Ishikawa (cell line): Measurements from ENCODE around the gene TOP1.

Source experiments
- CEBPB ChIP-seq: IDR thresholded peaks from 2 replicates; pipeline ENCODE4 v1.6.1; 2012
- CREB1 ChIP-seq: IDR thresholded peaks from 2 replicates; pipeline ENCODE4 v1.6.1; 2012; ENCODE audit warnings: low read depth
- EGR1 ChIP-seq: IDR thresholded peaks from 2 replicates; pipeline ENCODE4 v1.6.1; 2012
- EP300 ChIP-seq: IDR thresholded peaks from 2 replicates; pipeline ENCODE4 v1.6.1; 2012; ENCODE audit warnings: borderline replicate concordance
- FOXM1 ChIP-seq: IDR thresholded peaks from 2 replicates; pipeline ENCODE4 v1.6.1; 2012; ENCODE audit warnings: low read depth, borderline replicate concordance
- NFIC ChIP-seq: IDR thresholded peaks from 2 replicates; pipeline ENCODE4 v1.6.1; 2012
- RAD21 ChIP-seq: IDR thresholded peaks from 2 replicates; pipeline ENCODE4 v1.6.1; 2012; ENCODE audit warnings: low read depth
- TAF1 ChIP-seq: IDR thresholded peaks from 2 replicates; pipeline ENCODE4 v1.6.1; 2012; ENCODE audit warnings: low read depth, mild to moderate bottlenecking
- TCF12 ChIP-seq: IDR thresholded peaks from 2 replicates; pipeline ENCODE4 v1.6.1; 2012; ENCODE audit warnings: low read depth
- TEAD4 ChIP-seq: IDR thresholded peaks from 2 replicates; pipeline ENCODE4 v1.6.1; 2012
- YY1 ChIP-seq: IDR thresholded peaks from 2 replicates; pipeline ENCODE4 v1.6.1; 2012; ENCODE audit warnings: low read depth
- ZBTB7A ChIP-seq: IDR thresholded peaks from 2 replicates; pipeline ENCODE4 v1.6.1; 2012; ENCODE audit warnings: low read depth
- TF ChIP-seq, protein P1 (sequence below): IDR thresholded peaks from 2 replicates; pipeline ENCODE4 v1.6.1; 2012; ENCODE audit warnings: low read depth, mild to moderate bottlenecking
- TF ChIP-seq, protein P2 (sequence below): IDR thresholded peaks from 2 replicates; pipeline ENCODE4 v1.6.1; 2012
- TF ChIP-seq, protein P3 (sequence below): IDR thresholded peaks from 2 replicates; pipeline ENCODE4 v1.6.1; 2012

Gene TOP1

DNA sequence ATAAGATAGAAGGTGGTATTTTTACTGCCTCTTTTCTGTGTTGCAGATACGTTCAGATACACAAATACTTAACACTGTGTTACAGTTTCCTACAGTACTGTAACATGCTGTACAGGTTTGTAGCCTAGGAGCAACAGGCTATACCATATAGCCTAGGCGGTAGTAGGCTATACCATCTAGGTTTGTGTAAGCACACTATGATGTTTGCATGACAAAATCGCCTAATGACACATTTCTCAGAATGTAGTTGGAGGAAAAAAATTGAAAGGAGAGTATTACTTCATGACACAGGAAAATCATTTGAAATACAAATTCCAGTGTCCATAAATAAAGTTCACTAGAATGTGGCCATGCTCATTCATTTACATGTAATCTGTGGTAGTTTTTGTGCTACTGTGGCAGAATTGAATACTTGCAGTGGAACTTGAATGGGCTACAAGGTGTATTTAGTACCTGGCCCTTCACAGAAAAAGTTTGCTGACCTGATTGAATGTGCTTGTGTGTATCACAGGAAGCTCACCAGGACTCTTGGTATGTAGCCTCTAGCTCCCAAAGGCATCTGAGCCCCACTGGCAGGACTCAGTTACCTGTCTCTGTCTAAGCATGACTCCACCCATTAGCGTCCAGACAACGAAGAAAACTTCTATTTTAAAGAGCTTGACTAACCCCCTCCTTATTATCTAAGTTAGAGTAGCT, 18.8 kb downstream of the TOP1 start:
- no peak for TF ChIP-seq NFIC
- TF ChIP-seq ZBTB7A: no peak
- TF ChIP-seq, protein P1, sequence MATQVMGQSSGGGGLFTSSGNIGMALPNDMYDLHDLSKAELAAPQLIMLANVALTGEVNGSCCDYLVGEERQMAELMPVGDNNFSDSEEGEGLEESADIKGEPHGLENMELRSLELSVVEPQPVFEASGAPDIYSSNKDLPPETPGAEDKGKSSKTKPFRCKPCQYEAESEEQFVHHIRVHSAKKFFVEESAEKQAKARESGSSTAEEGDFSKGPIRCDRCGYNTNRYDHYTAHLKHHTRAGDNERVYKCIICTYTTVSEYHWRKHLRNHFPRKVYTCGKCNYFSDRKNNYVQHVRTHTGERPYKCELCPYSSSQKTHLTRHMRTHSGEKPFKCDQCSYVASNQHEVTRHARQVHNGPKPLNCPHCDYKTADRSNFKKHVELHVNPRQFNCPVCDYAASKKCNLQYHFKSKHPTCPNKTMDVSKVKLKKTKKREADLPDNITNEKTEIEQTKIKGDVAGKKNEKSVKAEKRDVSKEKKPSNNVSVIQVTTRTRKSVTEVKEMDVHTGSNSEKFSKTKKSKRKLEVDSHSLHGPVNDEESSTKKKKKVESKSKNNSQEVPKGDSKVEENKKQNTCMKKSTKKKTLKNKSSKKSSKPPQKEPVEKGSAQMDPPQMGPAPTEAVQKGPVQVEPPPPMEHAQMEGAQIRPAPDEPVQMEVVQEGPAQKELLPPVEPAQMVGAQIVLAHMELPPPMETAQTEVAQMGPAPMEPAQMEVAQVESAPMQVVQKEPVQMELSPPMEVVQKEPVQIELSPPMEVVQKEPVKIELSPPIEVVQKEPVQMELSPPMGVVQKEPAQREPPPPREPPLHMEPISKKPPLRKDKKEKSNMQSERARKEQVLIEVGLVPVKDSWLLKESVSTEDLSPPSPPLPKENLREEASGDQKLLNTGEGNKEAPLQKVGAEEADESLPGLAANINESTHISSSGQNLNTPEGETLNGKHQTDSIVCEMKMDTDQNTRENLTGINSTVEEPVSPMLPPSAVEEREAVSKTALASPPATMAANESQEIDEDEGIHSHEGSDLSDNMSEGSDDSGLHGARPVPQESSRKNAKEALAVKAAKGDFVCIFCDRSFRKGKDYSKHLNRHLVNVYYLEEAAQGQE: no peak

DNA sequence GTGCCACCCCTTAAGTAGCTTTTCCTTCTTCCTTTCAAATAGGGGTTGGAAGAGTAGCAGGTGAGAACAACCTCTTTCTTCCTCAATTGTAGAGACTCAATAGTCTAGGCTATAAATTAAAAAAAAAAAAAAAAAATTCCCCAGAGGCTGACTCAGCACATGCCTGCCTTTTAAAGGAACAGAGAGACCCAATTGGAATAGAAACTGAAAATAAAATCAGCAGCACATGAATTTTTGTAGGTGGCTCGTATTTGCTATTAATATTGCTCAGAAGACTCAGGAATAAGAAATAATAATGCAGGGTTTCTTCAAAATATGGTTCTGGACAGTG, 19.3 kb downstream of the TOP1 start:
- TF ChIP-seq NFIC (no peak), YY1 (no peak), CEBPB (no peak), ZBTB7A (no peak), TCF12 (no peak), RAD21 (no peak), EP300 (no peak)
- TF ChIP-seq, protein P2, sequence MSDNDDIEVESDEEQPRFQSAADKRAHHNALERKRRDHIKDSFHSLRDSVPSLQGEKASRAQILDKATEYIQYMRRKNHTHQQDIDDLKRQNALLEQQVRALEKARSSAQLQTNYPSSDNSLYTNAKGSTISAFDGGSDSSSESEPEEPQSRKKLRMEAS: no peak
- TF ChIP-seq, protein P1: no peak

DNA sequence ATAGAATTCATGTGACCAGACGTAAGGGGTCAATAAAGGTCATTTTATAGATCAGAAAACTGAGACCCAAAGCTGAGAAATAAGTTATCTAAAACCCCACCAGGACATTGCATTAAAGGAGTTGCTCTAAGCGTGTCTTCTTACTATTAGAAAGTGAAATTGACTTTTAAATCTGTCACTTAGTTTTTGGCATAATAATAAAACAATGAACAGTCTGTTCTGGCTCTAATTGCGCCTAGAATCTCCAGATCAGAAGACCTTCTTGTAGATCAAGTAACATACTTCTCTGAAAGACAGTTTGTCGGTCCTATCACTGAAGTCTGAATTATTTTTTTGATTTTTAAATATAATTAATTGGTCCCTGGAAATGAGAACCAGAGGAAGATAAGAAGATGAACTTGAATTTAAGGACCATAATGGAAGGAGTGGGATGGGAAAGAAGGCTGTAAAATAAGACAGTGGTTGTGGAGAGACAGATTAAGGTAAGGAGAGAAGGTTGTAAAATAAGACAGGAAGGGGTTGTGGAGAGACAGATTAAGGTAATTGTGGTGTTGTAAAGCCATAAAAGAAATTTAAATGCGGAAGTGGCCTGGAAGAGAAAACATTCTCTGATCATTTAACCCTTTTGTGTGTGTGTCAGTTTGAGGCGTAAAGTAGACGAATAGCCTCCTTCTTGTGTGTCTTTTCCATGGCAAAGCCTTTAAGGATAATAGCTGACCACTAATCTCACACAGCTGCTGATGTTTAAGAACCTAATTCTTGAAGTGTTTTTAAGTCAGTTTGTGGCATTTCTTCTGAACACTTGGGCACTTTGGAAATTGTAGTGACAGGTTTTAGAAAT, 20.1 kb downstream of the TOP1 start:
- TF ChIP-seq, protein P1: no peak
- TF ChIP-seq, protein P3, sequence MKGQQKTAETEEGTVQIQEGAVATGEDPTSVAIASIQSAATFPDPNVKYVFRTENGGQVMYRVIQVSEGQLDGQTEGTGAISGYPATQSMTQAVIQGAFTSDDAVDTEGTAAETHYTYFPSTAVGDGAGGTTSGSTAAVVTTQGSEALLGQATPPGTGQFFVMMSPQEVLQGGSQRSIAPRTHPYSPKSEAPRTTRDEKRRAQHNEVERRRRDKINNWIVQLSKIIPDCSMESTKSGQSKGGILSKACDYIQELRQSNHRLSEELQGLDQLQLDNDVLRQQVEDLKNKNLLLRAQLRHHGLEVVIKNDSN: no peak
- TF ChIP-seq NFIC: no peak
- no peak for TF ChIP-seq YY1
- TF ChIP-seq TCF12: no peak
- TF ChIP-seq TEAD4: no peak
- TF ChIP-seq, protein P2: no peak
- TF ChIP-seq TAF1: no peak
- no peak for TF ChIP-seq CREB1
- TF ChIP-seq CEBPB: no peak
- no peak for TF ChIP-seq EP300
- TF ChIP-seq EGR1: no peak
- TF ChIP-seq FOXM1: no peak
- TF ChIP-seq RAD21: no peak
- TF ChIP-seq ZBTB7A: no peak

DNA sequence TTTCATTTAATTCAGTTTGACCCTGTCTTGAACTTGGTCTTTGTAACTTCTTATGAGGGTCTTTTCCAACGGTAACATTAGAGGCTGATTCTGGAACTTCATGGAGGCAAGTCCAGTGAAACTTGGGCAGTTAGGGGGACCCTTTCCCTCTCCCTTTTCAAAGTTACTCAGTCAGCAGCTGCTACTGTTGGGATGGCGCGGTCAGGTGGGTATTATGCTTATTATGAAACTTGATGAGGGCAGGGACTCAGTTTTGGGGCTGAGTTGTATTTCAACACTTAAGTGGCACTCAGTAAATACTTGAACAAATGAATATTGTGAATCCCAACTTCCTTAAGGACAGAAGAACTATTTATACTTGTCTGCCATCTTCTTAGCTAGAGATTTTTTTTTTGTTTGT, 20.8 kb downstream of the TOP1 start:
- TF ChIP-seq, protein P2: no peak
- no peak for TF ChIP-seq RAD21
- TF ChIP-seq EGR1: no peak
- TF ChIP-seq FOXM1: no peak
- TF ChIP-seq CEBPB: no peak
- no peak for TF ChIP-seq ZBTB7A
- TF ChIP-seq EP300: no peak
- no peak for TF ChIP-seq CREB1
- TF ChIP-seq YY1: no peak
- TF ChIP-seq, protein P1: no peak
- no peak for TF ChIP-seq TEAD4
- no peak for TF ChIP-seq TAF1
- TF ChIP-seq, protein P3: no peak
- no peak for TF ChIP-seq NFIC
- no peak for TF ChIP-seq TCF12
